Naive thymus-derived CD4-positive, alpha-beta T cell (primary cell): ENCODE data around the gene SPPL2C. TPM values are rescaled to one million over a fixed set of nuclear protein-coding genes. Genes with fewer than 3 reads are reported as not detected.

Experiments
- ATAC-seq: fragments of 150-1000 bp; cut with Tn5 transposase; 2 replicates; pipeline ENCODE4 v1.10.0; 2021; ENCODE audit warnings: mild to moderate bottlenecking, moderate library complexity
- CTCF ChIA-PET: fragments of 350-600 bp; sonication (Branson Sonifier 250); formaldehyde crosslinking; loops from one replicate; lab custom pipeline; 2021; ENCODE audit warnings: antibody characterized with exemption; lab: Charles Lee
- POLR2A ChIA-PET: fragments of 350-600 bp; sonication (Branson Sonifier 250); formaldehyde crosslinking; loops from one replicate; lab custom pipeline; 2021; ENCODE audit warnings: antibody characterized with exemption, inconsistent platforms; lab: Charles Lee
- DNase-seq, 9 donors: peaks; one replicate each; pipeline versions ENCODE4 v3.0.0 to v3.0.0-alpha.2; 2020 to 2022; ENCODE audit warnings: mixed read lengths in 1 of 9
- H3K27ac ChIP-seq: one replicate; pipeline ENCODE4 v1.7.0; 2013; ENCODE audit warnings: mild to moderate bottlenecking, low read depth, low read length, moderate library complexity
- H3K27me3 ChIP-seq, 2 donors: one replicate each; pipeline ENCODE4 v1.7.0; 2013; ENCODE audit warnings: low read length in 2 of 2, mild to moderate bottlenecking in 2 of 2, moderate library complexity in 2 of 2; ENCODE audit not compliant: control insufficient read depth in 2 of 2, insufficient read depth in 2 of 2
- H3K36me3 ChIP-seq, 3 experiments: 1 replicate in 2 of 3; 2 replicates in 1 of 3; pipeline ENCODE4 v1.7.0; 2013; ENCODE audit warnings: low read length in 3 of 3, mild to moderate bottlenecking in 3 of 3, moderate library complexity in 1 of 3; ENCODE audit not compliant: insufficient read depth in 3 of 3, control insufficient read depth in 2 of 3
- H3K4me1 ChIP-seq, 2 donors: one replicate each; pipeline ENCODE4 v1.7.0; 2013; ENCODE audit warnings: low read length in 2 of 2, mild to moderate bottlenecking in 2 of 2, moderate library complexity in 1 of 2; ENCODE audit not compliant: control insufficient read depth in 2 of 2, insufficient read depth in 2 of 2
- H3K4me3 ChIP-seq: 2 replicates; pipeline ENCODE4 v1.7.0; 2013; ENCODE audit warnings: mild to moderate bottlenecking, low read length
- H3K9me3 ChIP-seq, 3 experiments: 1 replicate in 2 of 3; 2 replicates in 1 of 3; pipeline ENCODE4 v1.7.0; 2013; ENCODE audit warnings: low read length in 3 of 3; ENCODE audit not compliant: control insufficient read depth in 2 of 3
- H3K27ac Mint-ChIP-seq, 9 donors: one replicate each; pipeline ENCODE4 v1.8.0; 2020 to 2022; ENCODE audit warnings: mixed read lengths in 9 of 9, mild to moderate bottlenecking in 8 of 9, moderate library complexity in 5 of 9, inconsistent platforms in 2 of 9
- H3K27me3 Mint-ChIP-seq, 5 donors: one replicate each; pipeline ENCODE4 v1.8.0; 2021 to 2022; ENCODE audit warnings: mixed read lengths in 5 of 5, mild to moderate bottlenecking in 1 of 5
- H3K36me3 Mint-ChIP-seq, 5 donors: one replicate each; pipeline ENCODE4 v1.8.0; 2020 to 2022; ENCODE audit warnings: mixed read lengths in 5 of 5, mild to moderate bottlenecking in 3 of 5, inconsistent platforms in 1 of 5
- H3K4me1 Mint-ChIP-seq, 7 donors: one replicate each; pipeline ENCODE4 v1.8.0; 2020 to 2022; ENCODE audit warnings: mixed read lengths in 7 of 7, mild to moderate bottlenecking in 3 of 7, inconsistent platforms in 1 of 7
- H3K4me3 Mint-ChIP-seq, 10 donors: one replicate each; pipeline ENCODE4 v1.8.0; 2020 to 2022; ENCODE audit warnings: mild to moderate bottlenecking in 10 of 10, mixed read lengths in 10 of 10, moderate library complexity in 6 of 10, inconsistent platforms in 2 of 10
- H3K9me3 Mint-ChIP-seq, 11 donors: one replicate each; pipeline ENCODE4 v1.8.0; 2020 to 2022; ENCODE audit warnings: mixed read lengths in 11 of 11, mild to moderate bottlenecking in 4 of 11, inconsistent platforms in 1 of 11, moderate library complexity in 1 of 11
- intact Hi-C, 2 donors: fragments of 100-400 bp; cut with micrococcal nuclease; formaldehyde crosslinking; loops; one replicate each; pipeline ENCODE4 v1.15.1; 2023
- polyA plus RNA-seq, 2 donors: library from polyadenylated mRNA; unstranded; fragments of 300-500 nt; fragmentation: Illumina TruSeq; gene quantifications; one replicate each; pipeline ENCODE4 v1.2.3, GENCODE V29; 2021
- total RNA-seq, 6 experiments: library from RNA in 5 of 6; stranded (reverse) in 5 of 6; gene quantifications; 1 replicate in 5 of 6; 2 replicates in 1 of 6; pipeline ENCODE4 v1.2.3 and lab custom pipeline; 2021 to 2026

SPPL2C gene
- total and polyA plus RNA-seq, 7 experiments from 2014 or later: not detected

- CTCF ChIA-PET: interaction anchor here (1.0 to 1.9 kb wide), 3 partner anchors 10 to 196 kb away, joined by 3 to 5 read pairs (median 3); no protein-coding TSS in a partner anchor
- no peak overlapping the region for H3K4me3 Mint-ChIP-seq
Measured at GRCh38 chr17:45836047-45837044, 8.3 kb upstream of the SPPL2C start.

DNA sequence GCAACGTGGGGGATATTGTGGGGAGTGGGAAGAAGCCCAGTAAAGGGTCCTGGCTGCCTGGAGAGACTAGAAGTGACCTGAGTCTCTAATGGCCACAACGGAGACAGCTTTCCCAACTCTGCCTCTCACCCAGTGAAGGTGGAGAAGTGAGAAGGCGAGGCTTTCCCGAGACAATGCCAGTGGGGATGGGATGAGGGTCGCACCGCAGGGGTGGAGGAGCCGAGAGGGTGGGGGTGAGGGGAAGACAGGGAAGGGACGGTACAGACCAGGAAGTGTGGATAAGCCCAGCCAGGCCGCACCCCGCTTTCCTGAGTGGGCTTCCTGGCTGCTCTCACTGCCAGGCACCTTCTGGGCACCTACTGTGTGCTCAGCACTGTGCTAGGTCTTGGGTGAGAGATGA, 7.5 kb upstream of the SPPL2C start:
- no peaks in the 10 kb centered on the region for H3K9me3 Mint-ChIP-seq
- CTCF ChIA-PET: interaction anchor here (1.0 kb wide), 1 partner anchor 188 kb away, joined by 3 read pairs; no protein-coding TSS in a partner anchor

More at GRCh38 chr17:45836047-45837044, 8.3 kb upstream of the SPPL2C start:
- no peaks in the 10 kb centered on the region for H3K36me3 ChIP-seq
- intact Hi-C loops: no loop called here
- peaks cover 0 to 6% (median 0%) of the 10 kb centered on the region in 7 donors for H3K4me1 Mint-ChIP-seq
- H3K27ac Mint-ChIP-seq: no peak overlapping the region
- no peaks in the 10 kb centered on the region for H3K36me3 Mint-ChIP-seq
- POLR2A ChIA-PET: no interaction called here
- DNase-seq (no peak), ATAC-seq (no peak)
- H3K27ac ChIP-seq: no peak overlapping the region
- no peaks in the 10 kb centered on the region for H3K4me1 ChIP-seq
- no peaks in the 10 kb centered on the region for H3K9me3 ChIP-seq
- H3K27me3 ChIP-seq: no peaks in the 10 kb centered on the region
- H3K27me3 Mint-ChIP-seq: peaks cover 0 to 6% (median 0%) of the 10 kb centered on the region in 5 donors
- no peak overlapping the region for H3K4me3 ChIP-seq
- no peaks in the 10 kb centered on the region for H3K9me3 Mint-ChIP-seq

DNA sequence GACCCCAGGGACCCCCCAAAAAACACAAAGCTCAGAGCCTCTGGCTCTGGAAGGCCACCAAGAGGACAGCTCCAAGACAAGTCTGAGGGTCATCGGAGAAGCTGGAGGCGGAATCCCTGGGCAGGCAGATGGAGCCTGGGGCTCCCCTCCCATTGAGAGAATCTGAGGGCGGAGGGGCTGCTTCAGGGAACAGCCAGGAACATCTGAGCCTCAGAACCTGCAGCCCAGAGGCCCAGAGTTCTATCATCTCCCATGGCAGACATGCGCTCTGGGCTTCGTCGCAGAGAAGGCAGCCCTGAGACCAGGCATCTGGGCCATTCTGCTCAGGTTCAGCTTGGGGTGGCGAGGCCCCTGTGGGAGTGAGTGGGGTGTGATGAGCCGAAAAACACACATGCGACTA, 7.1 kb upstream of the SPPL2C start:
- H3K36me3 Mint-ChIP-seq: no peaks in the 10 kb centered on the region
- Histone ChIP-seq H3K4me1 (no peaks in the 10 kb centered on the region), H3K27ac (no peak overlapping the region), H3K27me3 (no peaks in the 10 kb centered on the region), H3K36me3 (no peaks in the 10 kb centered on the region), H3K9me3 (no peaks in the 10 kb centered on the region), H3K4me3 (no peak overlapping the region)
- no peaks in the 10 kb centered on the region for H3K9me3 Mint-ChIP-seq
- CTCF ChIA-PET: interaction anchor here (1.0 kb wide), 1 partner anchor 188 kb away, joined by 3 read pairs; no protein-coding TSS in a partner anchor
- H3K27me3 Mint-ChIP-seq: peaks cover 0 to 6% (median 0%) of the 10 kb centered on the region in 5 donors
- no peak overlapping the region for H3K4me3 Mint-ChIP-seq
- ATAC-seq: no peak
- no peak for DNase-seq
- POLR2A ChIA-PET: no interaction called here
- H3K4me1 Mint-ChIP-seq: peaks cover 0 to 1% (median 0%) of the 10 kb centered on the region in 7 donors
- H3K27ac Mint-ChIP-seq: no peak overlapping the region
- intact Hi-C loops: no loop called here

More for the DNA sequence above, 7.5 kb upstream of the SPPL2C start:
- Histone ChIP-seq H3K27me3 (no peaks in the 10 kb centered on the region), H3K36me3 (no peaks in the 10 kb centered on the region), H3K27ac (no peak overlapping the region), H3K4me1 (no peaks in the 10 kb centered on the region), H3K4me3 (no peak overlapping the region), H3K9me3 (no peaks in the 10 kb centered on the region)
- H3K4me1 Mint-ChIP-seq: peaks cover 0 to 2% (median 0%) of the 10 kb centered on the region in 7 donors
- ATAC-seq (no peak), DNase-seq (no peak)
- POLR2A ChIA-PET: no interaction called here
- H3K27me3 Mint-ChIP-seq: peaks cover 0 to 6% (median 0%) of the 10 kb centered on the region in 5 donors
- H3K36me3 Mint-ChIP-seq: no peaks in the 10 kb centered on the region
- intact Hi-C loops: no loop called here
- H3K4me3 Mint-ChIP-seq: no peak overlapping the region
- H3K27ac Mint-ChIP-seq: no peak overlapping the region

DNA sequence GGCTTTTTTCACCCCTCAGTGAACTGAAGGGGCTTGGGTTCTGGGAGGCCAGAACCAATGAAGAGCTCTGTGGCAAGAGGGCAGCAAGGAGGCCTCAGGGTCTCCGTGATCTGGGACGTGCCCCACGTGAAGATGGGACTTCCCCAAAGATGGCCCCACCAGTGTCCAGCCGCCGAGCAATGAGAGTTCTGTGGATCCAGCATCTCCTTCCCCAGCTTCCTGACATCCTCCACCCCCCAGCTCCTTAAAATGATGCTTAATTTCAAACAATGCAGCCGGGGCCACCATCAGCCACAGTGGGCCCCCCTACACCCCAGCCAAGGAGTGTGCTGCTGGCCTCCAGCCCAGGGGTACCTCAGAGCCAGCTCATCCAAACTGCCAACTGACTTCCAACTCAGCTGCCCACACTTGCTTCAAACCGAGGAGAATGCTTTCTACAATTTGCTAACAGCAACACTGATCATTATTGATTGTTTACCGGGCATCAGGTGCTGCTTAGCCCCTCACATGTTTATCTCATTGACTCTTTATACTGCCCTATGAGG, 5.9 kb upstream of the SPPL2C start:
- no peak overlapping the region for H3K4me3 Mint-ChIP-seq
- peaks cover 0 to 6% (median 0%) of the 10 kb centered on the region in 5 donors for H3K27me3 Mint-ChIP-seq
- no peak overlapping the region for H3K27ac Mint-ChIP-seq
- H3K9me3 Mint-ChIP-seq: no peaks in the 10 kb centered on the region
- ATAC-seq: no peak
- H3K36me3 Mint-ChIP-seq: no peaks in the 10 kb centered on the region
- no peaks in the 10 kb centered on the region for H3K27me3 ChIP-seq
- H3K4me1 ChIP-seq: no peaks in the 10 kb centered on the region
- no peak for DNase-seq
- intact Hi-C loops: no loop called here
- POLR2A ChIA-PET: interaction anchor here (0.6 kb wide), 1 partner anchor 1459 kb away, joined by 4 read pairs; no protein-coding TSS in a partner anchor
- H3K27ac ChIP-seq: no peak overlapping the region
- no peaks in the 10 kb centered on the region for H3K9me3 ChIP-seq
- H3K4me1 Mint-ChIP-seq: peaks cover 0 to 1% (median 0%) of the 10 kb centered on the region in 7 donors
- H3K36me3 ChIP-seq: no peaks in the 10 kb centered on the region
- no peak overlapping the region for H3K4me3 ChIP-seq
- CTCF ChIA-PET: no interaction called here

DNA sequence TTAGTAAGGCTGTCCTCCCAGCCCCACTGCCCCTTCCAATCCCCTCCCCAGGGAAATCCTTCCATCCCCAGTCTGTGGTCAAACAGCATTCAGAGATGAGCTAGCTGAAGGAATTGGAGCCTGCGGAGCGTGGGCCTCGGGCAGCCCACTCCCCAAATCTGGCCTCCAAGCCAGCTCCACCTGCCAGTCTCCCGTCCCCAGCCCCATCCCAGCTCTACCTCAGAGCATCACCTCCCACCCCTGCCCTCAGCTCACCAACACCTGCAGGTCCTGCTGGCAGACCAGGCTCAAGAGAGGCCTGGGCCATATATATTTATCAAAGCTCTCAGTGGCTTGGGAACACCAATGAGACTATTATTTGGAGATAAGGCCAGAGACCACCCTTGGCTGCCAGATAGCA, 5.2 kb upstream of the SPPL2C start:
- CTCF ChIA-PET: no interaction called here
- H3K27ac ChIP-seq: no peak overlapping the region
- H3K4me1 ChIP-seq: no peaks in the 10 kb centered on the region
- no peak for ATAC-seq
- Mint-ChIP-seq H3K4me1 (peaks cover 0 to 1% (median 0%) of the 10 kb centered on the region in 7 donors), H3K9me3 (no peaks in the 10 kb centered on the region), H3K4me3 (no peak overlapping the region), H3K36me3 (no peaks in the 10 kb centered on the region), H3K27ac (no peak overlapping the region), H3K27me3 (peaks cover 0 to 6% (median 0%) of the 10 kb centered on the region in 5 donors)
- POLR2A ChIA-PET: no interaction called here
- H3K9me3 ChIP-seq: no peaks in the 10 kb centered on the region
- H3K27me3 ChIP-seq: no peaks in the 10 kb centered on the region
- H3K36me3 ChIP-seq: no peaks in the 10 kb centered on the region
- no peak overlapping the region for H3K4me3 ChIP-seq
- no peak for DNase-seq
- intact Hi-C loops: no loop called here

DNA sequence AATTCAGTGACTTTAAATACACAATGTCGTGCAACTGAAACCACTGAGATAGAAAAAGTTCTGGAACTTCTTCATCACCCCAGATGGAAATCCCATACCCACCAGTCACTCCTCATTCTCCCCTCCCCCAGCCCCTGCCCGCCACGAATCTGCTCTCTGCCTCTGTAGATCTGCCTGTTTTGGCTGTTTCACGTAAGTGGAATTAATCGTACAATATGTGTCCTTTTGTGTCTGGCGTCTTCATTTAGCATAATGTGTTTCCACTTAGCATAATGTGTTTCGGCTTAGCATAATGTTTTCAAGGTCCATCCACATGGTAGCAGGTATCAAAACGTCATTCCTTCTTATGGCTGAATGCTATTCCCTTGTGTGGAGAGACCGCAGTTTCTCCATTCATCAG, 3.5 kb upstream of the SPPL2C start:
- Histone ChIP-seq H3K36me3 (no peaks in the 10 kb centered on the region), H3K9me3 (no peaks in the 10 kb centered on the region), H3K27ac (no peak overlapping the region), H3K4me3 (no peak overlapping the region), H3K27me3 (no peaks in the 10 kb centered on the region), H3K4me1 (no peaks in the 10 kb centered on the region)
- CTCF ChIA-PET: no interaction called here
- peaks cover 0 to 6% (median 0%) of the 10 kb centered on the region in 5 donors for H3K27me3 Mint-ChIP-seq
- H3K36me3 Mint-ChIP-seq: no peaks in the 10 kb centered on the region
- H3K9me3 Mint-ChIP-seq: no peaks in the 10 kb centered on the region
- POLR2A ChIA-PET: no interaction called here
- DNase-seq (no peak), ATAC-seq (no peak)
- no peak overlapping the region for H3K27ac Mint-ChIP-seq
- no peak overlapping the region for H3K4me3 Mint-ChIP-seq
- intact Hi-C loops: no loop called here
- peaks cover 0 to 1% (median 0%) of the 10 kb centered on the region in 7 donors for H3K4me1 Mint-ChIP-seq
